HEK293T (cell line): Measurements from ENCODE around the gene ACD.

ENCODE experiments used
- CTCF ChIA-PET: fragments of 350-600 bp; formaldehyde crosslinking; extraction: SDS; loops from one replicate; lab custom pipeline; 2021; ENCODE audit warnings: antibody characterized with exemption, inconsistent platforms; lab: Yijun Ruan, JAX
- POLR2A ChIA-PET: fragments of 350-600 bp; formaldehyde crosslinking; extraction: SDS; loops from one replicate; lab custom pipeline; 2020; ENCODE audit warnings: antibody characterized with exemption, inconsistent platforms; lab: Yijun Ruan, JAX
- DNase-seq: peaks from one replicate; pipeline ENCODE4 v3.0.0; 2012; ENCODE audit warnings: mixed read lengths; ENCODE audit errors: extremely low spot score
- ARNT ChIP-seq: fragments of 450-650 bp; IDR thresholded peaks from 2 replicates; pipeline ENCODE4 v1.6.1; 2017; ENCODE audit warnings: mild to moderate bottlenecking
- BHLHE40 ChIP-seq: fragments of 450-650 bp; IDR thresholded peaks from 2 replicates; pipeline ENCODE4 v1.6.1; 2016; ENCODE audit warnings: mild to moderate bottlenecking, moderate library complexity, borderline replicate concordance
- CTBP1 ChIP-seq: fragments of 450-650 bp; IDR thresholded peaks from 2 replicates; pipeline ENCODE4 v1.6.1; 2016; ENCODE audit warnings: borderline replicate concordance
- ELF4 ChIP-seq: fragments of 450-650 bp; IDR thresholded peaks from 2 replicates; pipeline ENCODE4 v1.6.1; 2017; ENCODE audit warnings: antibody characterized with exemption
- FOXA1 ChIP-seq: fragments of 450-650 bp; IDR thresholded peaks from 2 replicates; pipeline ENCODE4 v1.6.1; 2016; ENCODE audit warnings: mild to moderate bottlenecking
- FOXK2 ChIP-seq: fragments of 450-650 bp; IDR thresholded peaks from 2 replicates; pipeline ENCODE4 v1.6.1; 2016; ENCODE audit warnings: mild to moderate bottlenecking
- FOXM1 ChIP-seq: fragments of 450-650 bp; IDR thresholded peaks from 2 replicates; pipeline ENCODE4 v1.6.1; 2017; ENCODE audit warnings: mild to moderate bottlenecking, borderline replicate concordance
- HDGF ChIP-seq: fragments of 450-650 bp; IDR thresholded peaks from 2 replicates; pipeline ENCODE4 v1.6.1; 2017; ENCODE audit warnings: antibody characterized with exemption, borderline replicate concordance
- L3MBTL2 ChIP-seq: fragments of 450-650 bp; conservative IDR thresholded peaks from 2 replicates; pipeline ENCODE4 v1.6.1; 2016; ENCODE audit warnings: mild to moderate bottlenecking
- LEF1 ChIP-seq: fragments of 450-650 bp; IDR thresholded peaks from 2 replicates; pipeline ENCODE4 v1.6.1; 2017; ENCODE audit warnings: mild to moderate bottlenecking, borderline replicate concordance
- NFRKB ChIP-seq: fragments of 450-650 bp; IDR thresholded peaks from 2 replicates; pipeline ENCODE4 v1.6.1; 2016; ENCODE audit warnings: mild to moderate bottlenecking, moderate library complexity
- PKNOX1 ChIP-seq: fragments of 450-650 bp; IDR thresholded peaks from 2 replicates; pipeline ENCODE4 v1.6.1; 2016
- SP1 ChIP-seq: fragments of 450-650 bp; IDR thresholded peaks from 2 replicates; pipeline ENCODE4 v1.6.1; 2017
- SUZ12 ChIP-seq: fragments of 450-650 bp; IDR thresholded peaks from 2 replicates; pipeline ENCODE4 v1.6.1; 2016; ENCODE audit warnings: mild to moderate bottlenecking
- TARDBP ChIP-seq: fragments of 450-650 bp; IDR thresholded peaks from 2 replicates; pipeline ENCODE4 v1.6.1; 2016
- ZNF384 ChIP-seq: fragments of 450-650 bp; IDR thresholded peaks from 2 replicates; pipeline ENCODE4 v1.6.1; 2016

The ACD gene

GRCh38 chr16:67655363-67655762, 4.7 kb downstream of the ACD start:
- ChIA-PET POLR2A (no interaction called here), CTCF (no interaction called here)
- DNase-seq, result no peak
- no peak for TF ChIP-seq BHLHE40
- TF ChIP-seq FOXK2, result no peak
- TF ChIP-seq SUZ12, result no peak
- TF ChIP-seq CTBP1, result no peak
- no peak for TF ChIP-seq PKNOX1
- no peak for TF ChIP-seq LEF1
- TF ChIP-seq TARDBP, result no peak
- TF ChIP-seq SP1, result no peak
- TF ChIP-seq NFRKB, result no peak
- TF ChIP-seq L3MBTL2, result no peak
- TF ChIP-seq ELF4, result no peak
- TF ChIP-seq FOXM1, result no peak

DNA sequence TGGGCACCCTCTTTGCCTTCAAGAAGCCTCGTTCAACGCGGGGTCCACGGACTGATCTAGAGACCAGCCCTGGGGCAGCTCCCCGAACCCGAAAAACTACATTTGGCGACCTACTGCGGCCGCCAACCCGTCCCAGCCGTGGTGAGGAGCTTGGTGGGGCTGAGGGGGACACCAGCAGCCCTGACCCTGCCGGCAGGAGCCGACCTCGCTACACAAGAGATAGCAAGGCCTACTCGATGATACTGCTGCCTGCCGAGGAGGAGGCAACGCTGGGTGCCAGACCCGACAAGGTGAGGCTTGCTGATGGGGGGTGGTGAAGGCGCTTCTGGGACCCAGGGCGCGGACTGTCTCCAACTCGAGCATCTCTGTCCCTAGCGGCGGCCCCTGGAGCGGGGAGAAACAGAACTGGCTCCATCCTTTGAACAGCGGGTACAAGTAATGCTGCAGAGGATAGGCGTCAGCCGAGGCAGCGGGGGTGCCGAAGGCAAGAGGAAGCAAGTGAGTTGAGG, 5.6 kb downstream of the ACD start:
- POLR2A ChIA-PET, result no interaction called here
- CTCF ChIA-PET, result no interaction called here
- no peak for DNase-seq
- TF ChIP-seq TARDBP (no peak), FOXA1 (no peak), ELF4 (no peak), SP1 (no peak), PKNOX1 (no peak), CTBP1 (no peak), FOXK2 (no peak), NFRKB (no peak), BHLHE40 (no peak), ARNT (no peak), ZNF384 (no peak), LEF1 (no peak), FOXM1 (no peak), L3MBTL2 (no peak), SUZ12 (no peak), HDGF (no peak)

DNA sequence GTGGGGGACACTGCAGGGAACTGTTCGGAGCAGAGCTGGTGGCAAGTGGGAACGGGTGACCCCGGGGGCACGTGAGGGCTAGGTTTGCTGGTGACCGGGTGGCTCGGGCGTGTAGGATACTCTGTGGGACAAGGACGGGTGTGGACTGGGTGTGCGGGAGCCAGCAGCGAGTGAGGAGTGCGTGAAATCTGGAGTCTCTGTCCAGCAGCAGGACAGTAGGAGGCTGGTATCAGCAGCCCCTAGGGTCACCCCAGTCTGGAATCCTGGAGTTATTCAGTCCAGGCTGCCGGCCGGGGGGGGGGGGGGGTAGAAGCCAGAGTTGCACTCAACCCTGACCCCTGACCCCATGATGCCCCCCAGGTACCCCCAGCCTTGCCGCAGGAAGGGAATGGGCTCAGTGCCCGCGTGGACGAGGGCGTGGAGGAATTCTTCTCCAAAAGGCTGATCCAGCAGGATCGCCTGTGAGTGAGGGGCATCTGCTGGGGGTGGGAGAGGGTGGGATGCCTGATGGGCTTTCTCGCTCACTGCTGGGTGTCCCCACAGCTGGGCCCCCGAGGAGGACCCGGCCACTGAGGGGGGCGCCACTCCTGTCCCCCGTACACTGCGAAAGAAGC, 6.2 kb downstream of the ACD start:
- DNase-seq, result no peak
- no peak for TF ChIP-seq FOXA1
- TF ChIP-seq HDGF, result no peak
- TF ChIP-seq SP1, result no peak
- no peak for TF ChIP-seq ARNT
- TF ChIP-seq ELF4, result no peak
- ChIA-PET CTCF (no interaction called here), POLR2A (no interaction called here)

DNA sequence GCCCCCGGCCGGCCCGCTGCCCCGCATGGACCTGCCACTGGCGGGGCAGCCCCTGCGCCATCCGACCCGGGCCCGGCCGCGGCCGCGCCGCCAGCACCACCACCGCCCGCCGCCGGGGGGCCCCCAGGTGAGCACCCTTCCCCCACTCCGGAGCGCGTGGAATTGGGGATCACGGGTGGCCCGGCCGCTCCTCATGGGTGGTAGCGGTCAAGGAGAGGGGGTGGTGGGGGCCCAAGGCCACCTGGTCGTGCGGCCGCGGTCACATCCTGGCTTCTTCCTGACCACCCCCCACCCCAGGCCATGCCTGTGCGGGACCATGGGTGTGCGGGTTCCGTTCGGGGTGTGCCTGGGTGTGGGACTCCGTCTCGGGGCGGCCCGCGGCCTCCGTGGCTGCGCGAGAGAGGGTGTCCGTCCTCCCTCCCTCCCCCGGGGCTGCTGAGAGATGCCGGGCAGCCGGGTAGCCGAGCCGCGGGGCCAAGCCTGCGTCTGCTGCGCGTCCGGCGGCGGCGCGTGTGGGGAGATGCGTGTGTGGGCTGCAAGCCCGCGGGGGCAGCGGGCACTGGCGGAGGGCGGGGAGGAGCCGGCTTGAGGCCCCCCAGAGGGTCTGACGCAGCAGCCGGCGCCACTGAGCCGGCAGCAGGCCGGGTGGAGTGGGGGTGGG, 6.8 kb downstream of the ACD start:
- no peak for TF ChIP-seq BHLHE40
- TF ChIP-seq ARNT, result peak; percentile 40; the same call in 1 of the 2 replicates
- DNase-seq, result peak; percentile 46
- POLR2A ChIA-PET, result interaction anchor here (0.5 to 1.2 kb wide), 3 partner anchors 109 to 213 kb away, joined by 3 to 4 read pairs (median 3); no protein-coding TSS in a partner anchor
- CTCF ChIA-PET, result no interaction called here

- ChIA-PET CTCF (interaction anchor here (0.9 to 1.1 kb wide), 2 partner anchors 106 to 131 kb away, joined by 4 to 6 read pairs; no protein-coding TSS in a partner anchor), POLR2A (interaction anchor here (0.5 to 1.2 kb wide), 3 partner anchors 109 to 214 kb away, joined by 3 to 4 read pairs (median 3); no protein-coding TSS in a partner anchor)
- TF ChIP-seq FOXK2 (no peak), BHLHE40 (no peak), FOXA1 (no peak), ELF4 (no peak), ZNF384 (no peak), HDGF (no peak), CTBP1 (no peak), FOXM1 (no peak), ARNT (no peak), PKNOX1 (no peak), TARDBP (no peak)
- peak; percentile 81 for DNase-seq
Measured at GRCh38 chr16:67652578-67653127, 7.4 kb downstream of the ACD start.

GRCh38 chr16:67651847-67652246, 8.2 kb downstream of the ACD start:
- DNase-seq, result no peak
- POLR2A ChIA-PET, result interaction anchor here (1.2 to 1.8 kb wide), 2 partner anchors 8 to 108 kb away, joined by 4 to 10 read pairs; partner anchors contain the start of gene ACD
- TF ChIP-seq FOXA1 (no peak), PKNOX1 (no peak), L3MBTL2 (no peak), BHLHE40 (no peak), SUZ12 (no peak), FOXK2 (no peak), NFRKB (no peak), CTBP1 (no peak), SP1 (no peak), ARNT (no peak), TARDBP (no peak), ZNF384 (no peak)
- CTCF ChIA-PET, result interaction anchor here (0.9 to 1.1 kb wide), 2 partner anchors 105 to 131 kb away, joined by 4 to 6 read pairs; no protein-coding TSS in a partner anchor
